ENCODE data around the gene KRI1. TPM values are rescaled to one million over a fixed set of nuclear protein-coding genes. Genes with fewer than 3 reads are reported as not detected.

KRI1 gene
- total and polyA plus RNA-seq, 2 of the 8 experiments (the other 6 are each of a cell fraction or from before 2014, with no cell fraction given), result 14.2 to 45.2 TPM

GRCh38 chr19:10518444-10519361 is 47.1 kb downstream of the KRI1 start:
- DNase-seq (ENCODE audit: low read depth in 1 of 2, low spot score in 2 of 2) (peak in 1 of 2 experiments; percentile 59), FAIRE-seq (no peak)
- 33% methylated on average over 33 of the region's 33 CpGs; no CpG with 5 or more reads in 1 of the 2 experiments for WGBS, 2 experiments (ENCODE audit: extremely low coverage in 1 of 2, insufficient coverage in 1 of 2, insufficient read length in 1 of 2, insufficient replicate concordance in 2 of 2, low coverage in 1 of 2, low lambda C conversion rate in 2 of 2, missing lambda C conversion rate in 1 of 2)
- ChIA-PET CTCF (ENCODE audit: partially characterized antibody) (interaction anchor here (1.5 to 5.6 kb wide), 3 partner anchors 11 to 102 kb away, joined by 5 to 46 read pairs (median 5); no protein-coding TSS in a partner anchor), POLR2A (ENCODE audit: partially characterized antibody) (interaction anchor here (1.5 to 1.9 kb wide), 2 partner anchors 27 to 34 kb away, joined by 5 to 6 read pairs; no protein-coding TSS in a partner anchor)
- Histone ChIP-seq H2BK12ac (ENCODE audit: low read depth, low read length) (peak overlapping the region; percentile 90; the same call in 1 of the 2 replicates), H2BK5ac (ENCODE audit: low read depth, low read length) (no peak overlapping the region), H4K5ac (ENCODE audit: insufficient read length, low read depth, low read length) (no peak overlapping the region), H2BK120ac (replicated peaks; ENCODE audit: low read depth, low read length) (no peak overlapping the region), H3K56ac (replicated peaks; ENCODE audit: insufficient read length, low read depth, low read length) (no peak overlapping the region), H3K27me3 (replicated peaks in 1 of 4; ENCODE audit: control insufficient read depth in 3 of 4, extremely low read depth in 1 of 4, insufficient read depth in 3 of 4, low read length in 3 of 4) (peaks cover 35 to 58% (median 54%) of the 10 kb centered on the region in 4 experiments; a peak in 6 of 7 replicates), H3K4me3 (ENCODE audit: extremely low read depth in 1 of 4, insufficient read depth in 2 of 4, low read depth in 3 of 4, low read length in 4 of 4) (peak overlapping the region; percentile 67 to 79 (median 78); a peak in 7 of 8 replicates), H3K9ac (replicated peaks in 1 of 4; ENCODE audit: extremely low read depth in 1 of 4, low read depth in 3 of 4, low read length in 3 of 4) (no peak overlapping the region), H3K4me2 (ENCODE audit: insufficient read depth in 1 of 2, low read depth in 2 of 2, low read length in 2 of 2) (peak overlapping the region; percentile 82 to 94), H2AFZ (ENCODE audit: low read length) (no peak overlapping the region), H3K14ac (ENCODE audit: insufficient read length) (no peak overlapping the region), H3K36me3 (ENCODE audit: control insufficient read depth in 2 of 4, insufficient read depth in 4 of 4, low read length in 3 of 4) (no peaks in the 10 kb centered on the region), H4K20me1 (replicated peaks in 1 of 2; ENCODE audit: control insufficient read depth in 1 of 2, insufficient read depth in 2 of 2, low read length in 2 of 2) (peaks cover 2 to 6% of the 10 kb centered on the region in 2 experiments), H3K9me3 (ENCODE audit: insufficient read depth in 2 of 2, low read depth in 1 of 2, low read length in 1 of 2) (no peaks in the 10 kb centered on the region), H2AK5ac (ENCODE audit: low read depth, low read length) (no peak overlapping the region), H3K23me2 (ENCODE audit: low read depth, low read length) (peaks cover 29% of the 10 kb centered on the region), H3K18ac (ENCODE audit: extremely low read depth, low read length) (peak overlapping the region; percentile 90), H2BK20ac (ENCODE audit: low read length) (no peak overlapping the region; the same call in 1 of the 2 replicates), H3K4me1 (replicated peaks in 1 of 4; ENCODE audit: control insufficient read depth in 3 of 4, insufficient read depth in 4 of 4, low read length in 3 of 4) (peaks cover 0 to 28% (median 10%) of the 10 kb centered on the region in 4 experiments; a peak in 5 of 7 replicates), H3K79me2 (ENCODE audit: control insufficient read depth in 1 of 2, insufficient read depth in 2 of 2, low read length in 2 of 2) (no peaks in the 10 kb centered on the region), H4K8ac (ENCODE audit: extremely low read depth, insufficient read depth, low read length) (0 out of 2 replicates have a peak overlapping the region, but pooled peaks have one; percentile 39), H2BK15ac (ENCODE audit: low read length) (0 out of 2 replicates have a peak overlapping the region, but pooled peaks have one; percentile 46), H3K4ac (replicated peaks; ENCODE audit: insufficient read length, low read depth, low read length) (no peak overlapping the region), H3K23ac (ENCODE audit: insufficient read length) (no peak overlapping the region), H3K27ac (ENCODE audit: low read depth, low read length) (no peak overlapping the region), H3K79me1 (ENCODE audit: low read depth, low read length) (no peaks in the 10 kb centered on the region; the same call in 1 of the 2 replicates), H4K91ac (replicated peaks; ENCODE audit: insufficient read length, low read length) (peak overlapping the region; percentile 18)
- TF ChIP-seq SP1 (IDR thresholded peaks at IDR 0.05; ENCODE audit: low read depth, low read length) (no peak), MAX (IDR thresholded peaks at IDR 0.05) (no peak), EZH2 (IDR thresholded peaks at IDR 0.05; ENCODE audit: low read depth, low read length, severe bottlenecking) (peak; percentile 35)
